Measurements from ENCODE around the gene DNAJC10.
A peak's percentile ranks its signal among the peaks of the same experiment; 100 is the strongest.
"Not testable (repeated sequence)": the region's sequence is repeated elsewhere in the genome, so short reads cannot be mapped to it uniquely, and the experiment has no call there.

Gene DNAJC10

DNA sequence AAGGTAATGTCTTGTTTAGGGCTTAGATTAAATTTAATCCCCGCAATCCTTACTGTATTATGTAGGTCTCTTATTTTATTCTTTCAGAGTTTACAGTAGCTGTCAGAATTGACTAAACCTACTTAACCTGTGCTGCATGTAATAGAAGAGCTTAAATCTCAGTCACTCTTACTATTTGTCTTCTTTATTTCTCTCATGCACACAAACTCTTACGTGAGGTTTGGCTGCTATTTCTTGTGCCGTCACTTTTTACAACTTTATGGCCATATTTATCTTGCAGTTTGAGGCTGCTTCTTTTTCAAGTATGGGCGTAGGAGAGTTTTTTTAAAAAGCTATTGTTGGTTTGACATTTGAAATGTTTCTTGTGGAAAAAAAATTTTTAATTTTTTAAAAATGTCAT, 12.0 kb downstream of the DNAJC10 start:
- no peak for DNase-seq (ENCODE audit: low spot score)

- no peak for DNase-seq (ENCODE audit: low spot score)
Measured at GRCh38 chr2:182729710-182730339, 13.8 kb downstream of the DNAJC10 start.

- no peak for DNase-seq (ENCODE audit: low spot score)
Measured at GRCh38 chr2:182730486-182730885, 14.4 kb downstream of the DNAJC10 start.

- no peak for DNase-seq (ENCODE audit: low spot score)
Measured at GRCh38 chr2:182732736-182733135, 16.7 kb downstream of the DNAJC10 start.

DNA sequence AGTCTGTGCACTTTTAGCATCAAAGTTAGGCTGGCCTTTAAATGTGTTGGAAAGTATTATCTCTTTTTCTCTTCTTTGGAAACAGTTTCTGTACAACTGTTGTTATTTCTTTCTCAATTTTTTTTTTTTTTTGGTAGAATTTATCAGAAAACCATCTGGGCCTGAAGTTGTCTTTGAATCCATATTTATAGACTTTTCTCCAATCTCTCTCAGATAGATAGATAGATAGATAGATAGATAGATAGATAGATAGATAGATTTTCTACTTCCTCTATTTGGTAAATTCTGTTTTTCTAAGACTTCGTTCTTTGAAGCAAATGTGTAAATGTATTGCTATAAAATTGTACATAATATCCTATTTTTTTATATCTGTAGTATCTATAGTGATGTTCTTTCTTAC, 17.5 kb downstream of the DNAJC10 start:
- DNase-seq (ENCODE audit: low spot score), result no peak

DNA sequence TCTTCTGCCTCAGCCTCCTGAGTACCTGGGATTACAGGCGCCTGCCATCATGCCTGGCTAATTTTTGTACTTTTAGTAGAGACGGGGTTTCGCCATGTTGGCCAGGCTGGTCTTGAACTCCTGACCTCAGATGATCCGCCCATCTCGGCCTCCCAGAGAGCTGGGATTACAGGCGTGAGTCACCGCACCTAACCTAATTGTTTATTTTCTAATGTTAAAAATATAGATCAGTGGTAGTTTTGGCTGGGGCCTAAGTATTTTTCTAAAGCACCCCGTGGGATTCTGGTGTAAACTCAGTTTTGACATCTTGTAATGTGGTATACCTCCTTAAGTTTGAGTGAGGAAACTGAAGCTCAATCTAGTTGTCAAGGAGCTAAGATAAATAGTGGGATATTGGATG, 20.8 kb downstream of the DNAJC10 start:
- not testable (repeated sequence) for DNase-seq (ENCODE audit: low spot score)

- no peak for DNase-seq (ENCODE audit: low spot score)
Measured at GRCh38 chr2:182740701-182741100, 24.6 kb downstream of the DNAJC10 start.

DNA sequence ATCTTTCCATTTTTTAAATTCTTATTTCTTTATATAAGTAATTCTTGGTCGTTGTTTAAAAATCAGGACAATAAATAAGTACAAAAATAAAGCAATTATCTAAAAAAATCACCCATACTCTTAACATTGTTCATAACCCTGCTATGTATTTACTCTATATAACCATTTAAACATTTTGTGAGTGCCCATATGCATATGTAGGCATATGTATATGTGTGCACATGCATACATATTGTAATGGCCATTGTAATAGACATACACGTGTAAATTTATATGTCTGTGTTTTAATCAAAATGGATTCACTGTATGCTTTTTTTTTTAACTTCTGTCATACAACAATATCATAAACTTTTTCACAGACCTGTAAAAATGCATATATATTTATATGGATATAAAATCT, 25.6 kb downstream of the DNAJC10 start:
- no peak for DNase-seq (ENCODE audit: low spot score)

- no peak for DNase-seq (ENCODE audit: low spot score)
Measured at GRCh38 chr2:182744490-182744889, 28.4 kb downstream of the DNAJC10 start.

DNA sequence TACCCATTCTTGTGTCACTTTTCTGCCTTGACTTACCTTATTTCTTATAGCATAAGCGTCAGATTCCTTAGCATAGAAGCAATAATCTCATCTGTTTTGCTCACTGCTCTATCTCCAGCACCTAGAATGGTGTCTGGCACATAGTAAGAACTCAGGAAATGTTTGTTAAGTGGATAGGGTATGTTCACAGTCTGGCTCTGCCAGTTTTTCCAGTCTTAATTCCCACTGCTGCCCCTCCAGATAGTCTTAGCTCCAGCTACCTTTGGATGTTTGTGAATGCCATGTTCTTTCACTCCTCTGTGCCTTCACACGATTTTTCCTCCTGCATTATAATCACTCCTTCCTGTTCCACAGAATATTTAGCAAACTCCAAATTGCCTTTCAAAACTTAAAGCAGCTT, 29.0 kb downstream of the DNAJC10 start:
- DNase-seq (ENCODE audit: low spot score), result no peak

DNA sequence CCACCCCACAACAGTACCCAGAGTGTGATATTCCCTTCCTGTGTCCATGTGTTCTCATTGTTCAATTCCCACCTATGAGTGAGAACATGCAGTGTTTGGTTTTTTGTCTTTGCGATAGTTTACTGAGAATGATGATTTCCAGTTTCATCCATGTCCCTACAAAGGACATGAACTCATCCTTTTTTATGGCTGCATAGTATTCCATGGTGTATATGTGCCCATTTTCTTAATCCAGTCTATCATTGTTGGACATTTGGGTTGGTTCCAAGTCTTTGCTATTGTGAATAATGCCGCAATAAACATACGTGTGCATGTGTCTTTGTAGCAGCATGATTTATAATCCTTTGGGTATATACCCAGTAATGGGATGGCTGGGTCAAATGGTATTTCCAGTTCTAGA, 29.8 kb downstream of the DNAJC10 start:
- not testable (repeated sequence) for DNase-seq (ENCODE audit: low spot score)

DNA sequence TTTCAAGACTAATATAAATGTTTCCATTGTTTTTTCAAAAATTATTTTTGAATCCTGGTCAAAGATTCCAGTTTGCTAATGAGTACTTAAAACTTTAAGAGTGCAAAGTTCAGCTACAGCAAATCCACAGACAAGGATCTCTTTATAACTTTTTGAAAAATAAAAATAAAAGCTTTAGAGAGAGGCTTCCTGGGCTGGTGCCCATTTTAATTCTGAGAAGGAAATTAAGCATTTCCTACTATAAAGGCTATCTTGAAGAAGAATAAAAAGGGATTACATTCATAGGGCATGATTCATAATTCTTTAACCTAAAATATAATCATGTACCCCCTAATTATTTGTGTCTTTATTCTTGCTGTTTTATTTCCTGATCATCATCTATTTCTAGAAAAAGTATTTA, 38.2 kb downstream of the DNAJC10 start:
- no peak for DNase-seq (ENCODE audit: low spot score)

DNA sequence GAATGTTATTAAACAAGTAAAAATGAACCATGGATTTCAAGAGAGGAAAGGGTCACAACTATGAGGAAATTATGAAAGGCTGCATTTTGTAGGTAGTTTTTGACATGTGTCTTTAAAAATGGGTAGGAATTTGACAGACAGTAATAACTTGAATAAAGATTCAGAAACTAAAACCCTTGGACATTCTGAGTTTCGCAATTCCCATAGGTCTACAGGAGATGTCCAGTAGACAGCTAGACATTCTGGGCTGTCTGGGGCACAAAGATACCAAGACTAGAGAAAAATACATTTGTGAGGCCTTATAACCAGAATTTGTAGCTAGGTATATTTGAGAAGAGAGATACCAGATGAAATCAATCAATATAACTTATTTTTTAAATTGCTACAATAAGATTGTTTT, 42.3 kb downstream of the DNAJC10 start:
- DNase-seq (ENCODE audit: low spot score), result no peak

- no peak for DNase-seq (ENCODE audit: low spot score)
Measured at GRCh38 chr2:182761903-182762302, 45.8 kb downstream of the DNAJC10 start.

DNA sequence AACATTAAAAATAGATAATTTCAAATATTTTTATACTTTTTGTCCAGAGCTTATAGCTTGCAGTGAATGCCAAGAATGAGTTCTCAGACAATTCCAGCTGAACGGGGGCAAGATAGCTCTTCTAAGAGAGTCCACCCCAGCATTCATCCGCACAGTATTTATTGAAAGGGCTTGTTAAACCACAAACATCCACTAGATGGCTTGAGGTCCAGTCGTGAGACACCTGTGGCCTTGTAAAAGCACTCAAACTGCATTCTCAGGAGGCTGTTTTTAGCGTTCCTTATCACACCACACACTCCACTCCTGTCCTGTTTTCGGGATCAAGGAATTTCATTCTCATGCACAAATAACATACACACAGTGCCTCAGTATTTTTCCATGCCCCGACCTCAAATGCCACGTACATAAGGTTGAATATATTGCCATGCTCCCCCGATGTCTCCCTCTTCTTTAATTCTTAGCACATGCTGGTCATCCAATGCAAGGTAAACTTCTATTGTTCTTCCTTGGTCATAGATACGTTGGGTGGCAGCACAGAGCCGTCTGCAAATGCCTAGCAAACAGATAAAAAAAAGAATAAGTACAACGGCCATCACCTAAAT, 47.4 kb downstream of the DNAJC10 start:
- DNase-seq (ENCODE audit: low spot score), result peak; percentile 5

DNA sequence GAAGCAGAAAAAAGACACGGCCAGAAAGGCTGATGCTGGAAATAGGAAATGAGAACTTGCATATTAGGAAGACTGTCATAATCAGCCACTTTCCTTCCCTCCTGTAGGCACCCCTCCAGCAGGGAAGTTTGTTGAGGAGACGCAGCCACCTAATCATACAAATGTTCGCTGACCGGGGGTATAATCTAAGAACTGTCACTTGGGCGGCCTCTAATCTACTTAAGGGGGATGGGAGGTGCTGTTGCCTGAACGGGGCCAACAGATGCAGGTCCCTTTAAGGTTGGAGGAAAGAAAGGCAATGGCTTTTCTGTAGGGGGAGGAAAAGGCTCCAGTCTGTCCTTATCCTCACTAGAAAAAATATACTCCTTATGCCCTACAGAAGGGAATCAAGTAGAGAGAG, 50.6 kb downstream of the DNAJC10 start:
- no peak for DNase-seq (ENCODE audit: low spot score)

DNA sequence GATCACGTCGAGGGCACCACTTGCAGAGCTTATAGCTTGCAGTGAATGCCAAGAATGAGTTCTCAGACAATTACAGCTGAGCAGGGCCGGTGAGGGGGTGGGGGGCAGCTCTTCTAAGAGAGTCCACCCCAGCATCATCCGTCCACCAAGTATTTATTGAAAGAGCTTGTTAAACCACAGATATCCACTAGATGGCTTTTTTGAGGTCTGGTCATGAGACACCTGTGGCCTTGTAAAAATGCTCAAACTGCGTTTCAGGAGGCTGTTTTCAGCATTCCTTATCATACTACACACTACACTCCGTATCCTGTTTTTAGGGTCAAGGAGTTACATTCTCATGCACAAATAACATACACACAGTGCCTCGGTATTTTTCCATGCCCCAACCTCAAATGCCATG, 51.5 kb downstream of the DNAJC10 start:
- DNase-seq (ENCODE audit: low spot score), result no peak

DNA sequence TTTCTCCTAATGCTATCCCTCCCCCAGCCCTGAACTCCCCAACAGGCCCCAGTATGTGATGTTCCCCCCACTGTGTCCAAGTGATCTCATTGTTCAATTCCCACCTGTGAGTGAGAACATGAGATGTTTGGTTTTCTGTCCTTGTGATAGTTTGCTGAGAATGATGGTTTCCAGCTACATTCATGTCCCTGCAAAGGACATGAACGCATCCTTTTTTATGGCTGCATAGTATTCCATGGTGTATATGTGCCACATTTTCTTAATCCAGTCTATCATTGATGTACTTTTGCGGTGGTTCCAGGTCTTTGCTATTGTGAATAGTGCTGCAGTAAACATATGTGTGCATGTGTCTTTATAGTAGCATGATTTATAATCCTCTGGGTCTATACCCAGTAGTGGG, 52.9 kb downstream of the DNAJC10 start:
- DNase-seq (ENCODE audit: low spot score), result not testable (repeated sequence)

- DNase-seq (ENCODE audit: low spot score), result no peak
Measured at GRCh38 chr2:182779323-182779722, 63.3 kb downstream of the DNAJC10 start.

- DNase-seq (ENCODE audit: low spot score), result not testable (repeated sequence)
Measured at GRCh38 chr2:182781099-182781498, 65.0 kb downstream of the DNAJC10 start.

GRCh38 chr2:182782686-182783085, 66.6 kb downstream of the DNAJC10 start:
- DNase-seq (ENCODE audit: low spot score), result not testable (repeated sequence)

DNA sequence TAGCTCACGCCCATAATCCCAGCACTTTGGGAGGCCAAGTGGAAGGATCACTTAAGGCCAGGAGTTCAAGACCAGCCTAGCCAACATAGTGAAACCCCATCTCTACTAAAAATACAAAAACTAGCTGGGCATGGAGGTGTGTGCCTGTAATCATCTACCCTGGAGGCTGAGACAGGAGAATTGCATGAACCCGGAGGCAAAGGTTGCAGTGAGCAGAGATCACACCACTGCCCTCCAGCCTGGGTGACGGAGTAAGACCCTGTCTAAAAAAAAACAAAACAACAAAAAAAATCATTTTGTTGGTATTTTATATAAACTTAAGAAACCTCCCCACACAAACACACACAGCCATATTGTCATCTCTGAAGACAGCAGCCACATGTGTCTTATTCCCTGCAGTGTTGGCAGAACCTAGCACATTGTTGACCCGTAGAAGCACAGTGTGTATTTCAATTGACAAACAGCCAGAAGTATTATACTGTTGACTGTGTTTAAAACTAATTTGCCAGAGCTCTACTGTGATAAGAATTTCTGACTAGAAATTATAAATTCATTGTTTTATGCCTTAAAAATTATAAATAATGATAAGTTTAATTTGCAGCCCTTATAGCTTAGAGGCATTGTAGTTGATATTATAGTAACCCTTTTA, 68.1 kb downstream of the DNAJC10 start:
- DNase-seq (ENCODE audit: low spot score), result no peak

- no peak for DNase-seq (ENCODE audit: low spot score)
Measured at GRCh38 chr2:182784777-182785176, 68.7 kb downstream of the DNAJC10 start.

DNA sequence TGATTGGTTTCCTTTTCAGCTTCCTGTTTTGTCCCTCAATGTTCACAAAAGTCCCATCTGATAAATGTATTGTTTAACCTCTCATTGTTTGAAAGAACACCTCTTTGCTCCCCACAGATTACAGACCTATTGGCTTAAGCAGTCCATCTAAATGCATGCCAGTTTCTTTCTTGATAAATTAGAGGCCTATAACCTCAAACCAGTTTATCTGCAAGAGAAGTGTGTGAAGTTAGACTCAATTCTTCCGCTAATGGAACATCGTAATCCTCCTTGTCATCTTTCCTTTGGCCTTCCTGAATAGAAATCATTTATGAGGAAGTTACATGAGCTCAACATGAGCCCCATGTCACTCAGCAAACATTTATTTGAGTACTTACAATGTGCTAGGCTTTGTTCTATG, 76.4 kb downstream of the DNAJC10 start:
- DNase-seq (ENCODE audit: low spot score), result no peak

All from CD4-positive, alpha-beta T cell treated with Interleukin-2 at 100 ng/mL for 4 hours (primary cell).